HG03342 (cell line): Measurements from ENCODE around the gene NRROS.
"Not testable (repeated sequence)": the region's sequence is repeated elsewhere in the genome, so short reads cannot be mapped to it uniquely, and the experiment has no call there.

ENCODE experiments used
- ATAC-seq: cut with Tn5 transposase; IDR thresholded peaks from one replicate; pipeline ENCODE4 v1.9.1; 2021; ENCODE audit warnings: mild to moderate bottlenecking, moderate library complexity; ENCODE audit not compliant: unreplicated experiment

NRROS gene

GRCh38 chr3:196624067-196624790 lies 15.3 kb upstream of the NRROS start:
- peak; percentile 48 for ATAC-seq

GRCh38 chr3:196624907-196625306 lies 14.6 kb upstream of the NRROS start:
- no peak for ATAC-seq

GRCh38 chr3:196625331-196625730 lies 14.2 kb upstream of the NRROS start:
- ATAC-seq: no peak

GRCh38 chr3:196627918-196628231 lies 11.6 kb upstream of the NRROS start:
- ATAC-seq: no peak

GRCh38 chr3:196629228-196629627 lies 10.3 kb upstream of the NRROS start:
- no peak for ATAC-seq

- ATAC-seq: no peak
Observed at GRCh38 chr3:196631682-196632045, 7.8 kb upstream of the NRROS start.

GRCh38 chr3:196632046-196632751 lies 7.3 kb upstream of the NRROS start:
- ATAC-seq: peak; percentile 70

GRCh38 chr3:196633555-196634151 lies 5.8 kb upstream of the NRROS start:
- ATAC-seq: no peak

GRCh38 chr3:196634224-196634623 lies 5.3 kb upstream of the NRROS start:
- no peak for ATAC-seq

- ATAC-seq: no peak
Observed at GRCh38 chr3:196634829-196635228, 4.7 kb upstream of the NRROS start.

GRCh38 chr3:196636369-196637349 lies 2.8 kb upstream of the NRROS start:
- no peak for ATAC-seq

- not testable (repeated sequence) for ATAC-seq
Observed at GRCh38 chr3:196637941-196638340, 1.6 kb upstream of the NRROS start.

GRCh38 chr3:196638861-196639482 lies 522 bp upstream of the NRROS start:
- peak; percentile 0 for ATAC-seq

- ATAC-seq: no peak
Observed at GRCh38 chr3:196640297-196641018, 964 bp downstream of the NRROS start.

GRCh38 chr3:196641333-196642054 lies 2.0 kb downstream of the NRROS start:
- no peak for ATAC-seq

- no peak for ATAC-seq
Observed at GRCh38 chr3:196642434-196642833, 2.9 kb downstream of the NRROS start.

- peak; percentile 78 for ATAC-seq
Observed at GRCh38 chr3:196643201-196643749, 3.8 kb downstream of the NRROS start.

- ATAC-seq: no peak
Observed at GRCh38 chr3:196643761-196644160, 4.3 kb downstream of the NRROS start.

- ATAC-seq: no peak
Observed at GRCh38 chr3:196645096-196645495, 5.6 kb downstream of the NRROS start.
